Measurements from ENCODE around the gene CNR2. TPM values are rescaled to one million over a fixed set of nuclear protein-coding genes. Genes with fewer than 3 reads are reported as not detected.

CNR2 gene
- total and polyA plus RNA-seq, 3 experiments from 2014 or later: 0.18 to 5.3 (median 0.20) TPM

DNA sequence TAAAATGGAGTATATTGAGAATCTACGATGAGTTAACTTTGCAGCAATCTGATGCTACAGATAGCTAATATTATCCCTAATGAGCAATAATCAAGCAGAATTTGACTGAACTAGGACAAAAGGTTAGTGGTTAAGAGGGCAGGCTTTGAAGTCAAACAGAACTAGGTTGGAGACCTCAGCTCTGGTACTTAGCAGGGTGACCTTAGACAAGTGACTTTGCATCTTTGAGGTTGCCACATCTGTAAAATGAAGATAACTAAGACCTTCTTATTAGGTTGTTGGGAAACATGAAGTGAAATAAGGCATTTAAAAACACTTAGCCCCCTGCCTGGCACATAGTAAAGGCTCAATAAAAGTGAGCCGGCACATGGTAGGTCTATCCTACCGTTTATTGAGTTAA, 40.7 kb downstream of the CNR2 start:
- CTCF ChIA-PET: interaction anchor here (1.1 kb wide), 1 partner anchor 62 kb away, joined by 4 read pairs; no protein-coding TSS in a partner anchor
- Histone ChIP-seq H3K36me3 (ENCODE audit: insufficient read depth, low read length) (no peaks in the 10 kb centered on the region), H3K27me3 (ENCODE audit: insufficient read depth, low read length, poor library complexity, severe bottlenecking) (no peaks in the 10 kb centered on the region), H3K9me3 (ENCODE audit: low read length) (no peaks in the 10 kb centered on the region), H3K27ac (ENCODE audit: low read depth, low read length) (no peak overlapping the region), H3K4me3 (ENCODE audit: low read length) (no peak overlapping the region), H3K4me1 (ENCODE audit: insufficient read depth, low read length) (peaks cover 9% of the 10 kb centered on the region)
- DNase-seq: no peak
- peaks cover 9 to 12% (median 10%) of the 10 kb centered on the region in 3 donors for H3K4me1 Mint-ChIP-seq
- no peak overlapping the region for H3K27ac Mint-ChIP-seq
- H3K4me3 Mint-ChIP-seq: peak overlapping the region in 1 of 7 donors; percentile 24
- peaks cover 0 to 4% of the 10 kb centered on the region in 2 donors for H3K27me3 Mint-ChIP-seq
- peaks cover 3 to 6% (median 4%) of the 10 kb centered on the region in 5 donors for H3K9me3 Mint-ChIP-seq
- peaks cover 2 to 5% (median 5%) of the 10 kb centered on the region in 3 donors for H3K36me3 Mint-ChIP-seq
- POLR2A ChIA-PET: no interaction called here

DNA sequence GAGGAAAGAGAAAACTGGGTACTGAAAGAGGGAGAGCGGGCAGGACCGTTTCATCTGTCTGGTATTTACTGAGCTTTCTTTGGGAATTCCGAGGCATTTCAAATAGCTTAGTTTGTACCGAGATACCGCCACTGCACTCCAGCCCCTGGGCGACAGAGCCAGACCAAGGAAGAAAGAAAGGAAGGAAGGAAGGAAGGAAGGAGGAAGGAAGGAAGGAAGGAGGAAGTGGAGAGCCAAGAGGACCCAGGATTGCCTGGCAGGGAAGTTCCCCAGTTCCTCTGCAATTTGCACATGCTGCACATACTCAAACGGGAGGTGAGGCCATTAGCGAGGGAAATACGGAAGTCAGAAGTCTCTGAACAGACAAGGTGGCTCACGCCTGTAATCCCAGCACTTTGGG, 44.1 kb downstream of the CNR2 start:
- ChIA-PET POLR2A (no interaction called here), CTCF (interaction anchor here (0.9 to 3.8 kb wide), 7 partner anchors 43 to 97 kb away, joined by 3 to 19 read pairs (median 3); partner anchors contain the start of genes HMGCL and LYPLA2)
- Histone ChIP-seq H3K4me3 (ENCODE audit: low read length) (peak overlapping the region; percentile 40), H3K27me3 (ENCODE audit: insufficient read depth, low read length, poor library complexity, severe bottlenecking) (no peaks in the 10 kb centered on the region), H3K9me3 (ENCODE audit: low read length) (no peaks in the 10 kb centered on the region), H3K4me1 (ENCODE audit: insufficient read depth, low read length) (peaks cover 22% of the 10 kb centered on the region), H3K36me3 (ENCODE audit: insufficient read depth, low read length) (peaks cover 7% of the 10 kb centered on the region), H3K27ac (ENCODE audit: low read depth, low read length) (peak overlapping the region; percentile 54)
- H3K9me3 Mint-ChIP-seq: no peaks in the 10 kb centered on the region
- peak overlapping the region in 6 of 7 donors; percentile 82 to 87 (median 86) for H3K4me3 Mint-ChIP-seq
- H3K27me3 Mint-ChIP-seq: no peaks in the 10 kb centered on the region
- DNase-seq: no peak
- H3K4me1 Mint-ChIP-seq: peaks cover 18 to 33% (median 22%) of the 10 kb centered on the region in 3 donors
- H3K27ac Mint-ChIP-seq: peak overlapping the region in 5 of 8 donors; percentile 35 to 95 (median 88)
- peaks cover 0 to 14% (median 0%) of the 10 kb centered on the region in 3 donors for H3K36me3 Mint-ChIP-seq

DNA sequence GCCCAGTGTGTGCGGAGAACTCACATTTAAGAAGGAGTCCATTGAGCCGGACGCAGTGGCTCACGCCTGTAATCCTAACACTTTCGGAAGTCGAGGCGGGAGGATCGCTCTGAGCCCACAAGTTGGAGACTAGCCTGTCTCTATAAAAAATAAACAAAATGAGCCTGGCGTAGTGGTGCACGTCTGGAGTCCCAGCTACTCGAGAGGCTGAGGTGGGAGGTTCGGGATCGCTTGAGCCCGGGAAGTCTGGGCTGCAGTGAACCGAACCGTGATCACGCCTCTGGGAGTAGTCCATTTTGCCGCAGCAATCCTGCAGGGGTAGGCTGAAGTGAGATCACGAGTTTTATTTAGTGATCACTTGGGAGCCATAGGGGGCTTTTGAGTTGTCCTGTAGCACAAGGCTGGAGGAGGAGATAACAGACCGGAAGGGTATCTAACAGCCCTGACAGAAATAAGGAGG, 44.6 kb downstream of the CNR2 start:
- Histone ChIP-seq H3K27ac (ENCODE audit: low read depth, low read length) (peak overlapping the region; percentile 54), H3K27me3 (ENCODE audit: insufficient read depth, low read length, poor library complexity, severe bottlenecking) (no peaks in the 10 kb centered on the region), H3K36me3 (ENCODE audit: insufficient read depth, low read length) (peaks cover 7% of the 10 kb centered on the region), H3K9me3 (ENCODE audit: low read length) (no peaks in the 10 kb centered on the region), H3K4me1 (ENCODE audit: insufficient read depth, low read length) (peaks cover 22% of the 10 kb centered on the region), H3K4me3 (ENCODE audit: low read length) (peak overlapping the region; percentile 40)
- POLR2A ChIA-PET: no interaction called here
- CTCF ChIA-PET: interaction anchor here (0.9 to 3.8 kb wide), 6 partner anchors 43 to 97 kb away, joined by 3 to 19 read pairs (median 4); partner anchors contain the start of gene HMGCL
- no peaks in the 10 kb centered on the region for H3K9me3 Mint-ChIP-seq
- H3K27ac Mint-ChIP-seq: peak overlapping the region; percentile 17 to 95 (median 86)
- no peak for DNase-seq
- peaks cover 18 to 33% (median 22%) of the 10 kb centered on the region in 3 donors for H3K4me1 Mint-ChIP-seq
- peak overlapping the region; percentile 82 to 93 (median 86) for H3K4me3 Mint-ChIP-seq
- no peaks in the 10 kb centered on the region for H3K27me3 Mint-ChIP-seq
- peaks cover 0 to 15% (median 0%) of the 10 kb centered on the region in 3 donors for H3K36me3 Mint-ChIP-seq

DNA sequence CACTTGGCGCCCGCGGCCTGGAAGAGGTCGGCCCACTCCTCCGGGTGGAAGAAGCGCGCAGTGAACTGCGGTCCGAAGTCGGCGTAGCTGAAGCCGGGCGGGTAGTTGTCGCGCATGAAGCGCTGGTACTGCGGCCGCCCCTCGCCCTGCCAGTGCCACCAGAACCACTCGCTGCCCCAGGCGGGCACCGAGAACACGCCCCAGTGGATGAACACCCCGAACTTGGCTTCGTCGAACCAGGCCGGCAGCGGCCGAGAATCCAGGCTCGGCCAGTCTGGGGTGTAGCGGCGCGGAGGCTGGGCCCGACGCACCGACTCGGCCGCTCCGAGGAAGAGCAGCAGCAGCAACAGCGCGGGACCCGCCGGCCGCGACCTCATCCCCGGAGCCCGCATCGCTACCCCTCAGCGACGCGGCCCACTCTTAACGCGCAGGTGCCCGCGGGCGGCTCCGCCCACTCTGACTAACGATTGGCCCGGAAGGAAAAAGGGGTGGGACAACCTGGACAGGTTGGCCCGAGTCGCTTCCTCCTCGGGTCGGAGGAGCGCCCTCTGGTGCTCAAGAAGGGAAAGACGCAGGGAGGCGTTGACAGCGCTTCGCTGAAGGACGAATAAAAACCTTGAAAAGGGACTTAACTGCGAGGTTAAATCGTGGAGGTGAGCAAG, 45.1 kb downstream of the CNR2 start, which contains the start of gene FUCA1:
Gene FUCA1 (minus strand): TSS at position 396 of the 662 bp plus-strand sequence. CDS start 4 bp downstream, at position 392.
- POLR2A ChIA-PET: interaction anchor here (0.5 kb wide), 1 partner anchor 52 kb away, joined by 3 read pairs; no protein-coding TSS in a partner anchor
- peak within 1 kb of the TSS; percentile 42 to 95 (median 86) for H3K27ac Mint-ChIP-seq

DNA sequence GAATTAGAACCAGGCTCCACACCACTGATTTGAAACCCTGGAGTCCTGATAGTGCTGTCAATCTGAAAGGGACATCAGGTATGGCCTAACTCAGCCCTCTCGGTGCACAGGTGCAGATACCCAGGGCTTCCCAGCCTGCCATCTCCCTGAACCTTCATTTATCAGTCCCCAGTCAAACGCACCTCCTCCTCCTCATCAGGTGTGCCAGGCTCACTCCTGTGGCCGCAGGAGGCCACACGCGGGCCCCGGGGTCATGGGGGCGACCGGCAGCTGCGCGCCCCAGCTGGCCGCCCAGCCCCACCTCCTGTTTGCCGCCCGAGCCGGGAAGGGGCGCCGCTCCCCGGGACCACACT, 45.6 kb downstream of the CNR2 start:
- no peaks in the 10 kb centered on the region for H3K9me3 Mint-ChIP-seq
- DNase-seq: no peak
- Histone ChIP-seq H3K4me3 (ENCODE audit: low read length) (peak overlapping the region; percentile 61), H3K27ac (ENCODE audit: low read depth, low read length) (peak overlapping the region; percentile 54), H3K9me3 (ENCODE audit: low read length) (no peaks in the 10 kb centered on the region), H3K36me3 (ENCODE audit: insufficient read depth, low read length) (peaks cover 9% of the 10 kb centered on the region), H3K27me3 (ENCODE audit: insufficient read depth, low read length, poor library complexity, severe bottlenecking) (no peaks in the 10 kb centered on the region), H3K4me1 (ENCODE audit: insufficient read depth, low read length) (peaks cover 22% of the 10 kb centered on the region)
- H3K27ac Mint-ChIP-seq: peak overlapping the region in 6 of 8 donors; percentile 19 to 90 (median 76)
- peaks cover 18 to 33% (median 22%) of the 10 kb centered on the region in 3 donors for H3K4me1 Mint-ChIP-seq
- H3K27me3 Mint-ChIP-seq: no peaks in the 10 kb centered on the region
- ChIA-PET CTCF (interaction anchor here (1.0 to 3.8 kb wide), 3 partner anchors 57 to 96 kb away, joined by 3 to 19 read pairs (median 5); no protein-coding TSS in a partner anchor), POLR2A (no interaction called here)
- peak overlapping the region; percentile 82 to 93 (median 86) for H3K4me3 Mint-ChIP-seq
- peaks cover 0 to 22% (median 3%) of the 10 kb centered on the region in 3 donors for H3K36me3 Mint-ChIP-seq

More for the DNA sequence above, 45.1 kb downstream of the CNR2 start, which contains the start of gene FUCA1:
- DNase-seq: peak; percentile 95 to 98 (median 95)
- Histone ChIP-seq H3K4me3 (ENCODE audit: low read length) (peak within 1 kb of the TSS; percentile 61), H3K27me3 (ENCODE audit: insufficient read depth, low read length, poor library complexity, severe bottlenecking) (no peaks in the 10 kb centered on the region), H3K36me3 (ENCODE audit: insufficient read depth, low read length) (peaks cover 7% of the 10 kb centered on the region), H3K4me1 (ENCODE audit: insufficient read depth, low read length) (peaks cover 22% of the 10 kb centered on the region), H3K9me3 (ENCODE audit: low read length) (no peaks in the 10 kb centered on the region), H3K27ac (ENCODE audit: low read depth, low read length) (peak within 1 kb of the TSS; percentile 54)
- Mint-ChIP-seq H3K9me3 (no peaks in the 10 kb centered on the region), H3K27me3 (no peaks in the 10 kb centered on the region), H3K4me1 (peaks cover 18 to 33% (median 22%) of the 10 kb centered on the region in 3 donors), H3K36me3 (peaks cover 0 to 17% (median 0%) of the 10 kb centered on the region in 3 donors), H3K4me3 (peak within 1 kb of the TSS; percentile 82 to 93 (median 86))
- CTCF ChIA-PET: interaction anchor here (1.0 to 3.8 kb wide), 4 partner anchors 57 to 97 kb away, joined by 3 to 19 read pairs (median 8); no protein-coding TSS in a partner anchor

DNA sequence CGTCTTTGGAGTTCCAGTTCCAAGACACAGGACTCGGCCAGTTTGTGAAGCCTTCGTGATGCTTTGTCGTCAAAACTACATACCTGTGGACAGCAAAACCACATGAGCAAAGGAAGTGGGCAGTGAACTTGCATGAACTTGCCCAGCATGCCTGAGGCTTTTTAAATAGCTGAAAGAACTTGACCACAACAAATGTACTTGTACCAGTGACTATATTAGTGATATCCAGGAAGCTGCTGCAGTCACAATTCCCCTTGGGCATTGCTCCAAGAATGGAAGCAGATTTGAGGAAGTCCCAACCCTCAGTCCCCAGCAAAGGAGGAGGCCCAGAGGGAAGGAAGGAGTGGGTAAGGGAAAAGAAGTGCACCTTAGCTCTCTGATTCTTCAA, 47.6 kb downstream of the CNR2 start:
- DNase-seq: no peak
- Histone ChIP-seq H3K27ac (ENCODE audit: low read depth, low read length) (no peak overlapping the region), H3K36me3 (ENCODE audit: insufficient read depth, low read length) (peaks cover 11% of the 10 kb centered on the region), H3K4me3 (ENCODE audit: low read length) (no peak overlapping the region), H3K9me3 (ENCODE audit: low read length) (no peaks in the 10 kb centered on the region), H3K4me1 (ENCODE audit: insufficient read depth, low read length) (peaks cover 22% of the 10 kb centered on the region), H3K27me3 (ENCODE audit: insufficient read depth, low read length, poor library complexity, severe bottlenecking) (no peaks in the 10 kb centered on the region)
- Mint-ChIP-seq H3K27me3 (no peaks in the 10 kb centered on the region), H3K4me1 (peaks cover 18 to 33% (median 22%) of the 10 kb centered on the region in 3 donors), H3K27ac (no peak overlapping the region), H3K9me3 (no peaks in the 10 kb centered on the region), H3K4me3 (peak overlapping the region in 3 of 7 donors; percentile 57 to 86 (median 59)), H3K36me3 (peaks cover 5 to 35% (median 6%) of the 10 kb centered on the region in 3 donors)
- POLR2A ChIA-PET: interaction anchor here (0.9 kb wide), 1 partner anchor 19 kb away, joined by 4 read pairs; no protein-coding TSS in a partner anchor
- CTCF ChIA-PET: interaction anchor here (1.4 kb wide), 1 partner anchor 56 kb away, joined by 4 read pairs; no protein-coding TSS in a partner anchor

DNA sequence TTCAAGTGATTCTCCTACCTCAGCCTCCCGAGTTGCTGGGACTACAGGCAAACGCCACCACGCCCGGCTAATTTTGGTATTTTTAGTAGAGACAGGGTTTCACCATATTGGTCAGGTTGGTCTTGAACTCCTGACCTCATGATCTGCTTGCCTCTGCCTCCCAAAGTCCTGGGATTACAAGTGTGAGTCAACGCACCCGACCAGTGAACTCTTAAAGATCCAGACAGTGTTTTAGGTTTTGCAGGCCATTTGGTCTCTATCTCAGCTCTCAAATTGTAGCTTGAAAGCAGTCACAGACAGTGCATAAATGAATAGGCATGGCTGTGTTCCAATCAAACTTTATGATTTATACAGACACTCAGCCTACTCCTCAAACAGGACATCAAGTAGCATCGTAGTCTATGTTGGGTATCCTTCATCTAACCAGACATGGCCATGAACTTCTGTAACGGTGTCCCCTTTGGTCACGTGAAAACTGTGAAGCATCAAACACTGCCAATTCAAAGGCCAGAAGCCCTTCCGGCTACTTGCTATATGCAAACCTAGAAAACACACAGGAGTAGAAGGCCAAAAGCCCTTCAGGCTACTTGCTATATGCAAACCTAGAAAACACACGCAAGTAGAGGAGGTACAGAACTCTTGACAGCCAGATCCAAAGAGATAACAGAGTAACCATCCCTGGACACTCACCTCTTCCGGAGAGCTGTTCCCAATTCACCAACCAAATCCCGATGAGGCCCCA, 48.2 kb downstream of the CNR2 start:
- no peak for DNase-seq
- no peak overlapping the region for H3K27ac Mint-ChIP-seq
- H3K4me1 Mint-ChIP-seq: peaks cover 18 to 33% (median 22%) of the 10 kb centered on the region in 3 donors
- POLR2A ChIA-PET: interaction anchor here (0.9 kb wide), 1 partner anchor 19 kb away, joined by 4 read pairs; no protein-coding TSS in a partner anchor
- Histone ChIP-seq H3K9me3 (ENCODE audit: low read length) (no peaks in the 10 kb centered on the region), H3K27me3 (ENCODE audit: insufficient read depth, low read length, poor library complexity, severe bottlenecking) (no peaks in the 10 kb centered on the region), H3K36me3 (ENCODE audit: insufficient read depth, low read length) (peaks cover 11% of the 10 kb centered on the region), H3K4me1 (ENCODE audit: insufficient read depth, low read length) (peaks cover 22% of the 10 kb centered on the region), H3K27ac (ENCODE audit: low read depth, low read length) (no peak overlapping the region), H3K4me3 (ENCODE audit: low read length) (no peak overlapping the region)
- no peaks in the 10 kb centered on the region for H3K9me3 Mint-ChIP-seq
- CTCF ChIA-PET: interaction anchor here (1.4 kb wide), 1 partner anchor 55 kb away, joined by 4 read pairs; no protein-coding TSS in a partner anchor
- H3K36me3 Mint-ChIP-seq: peaks cover 5 to 36% (median 6%) of the 10 kb centered on the region in 3 donors
- no peaks in the 10 kb centered on the region for H3K27me3 Mint-ChIP-seq
- peak overlapping the region in 2 of 7 donors; percentile 23 to 86 for H3K4me3 Mint-ChIP-seq

All from CD8-positive, alpha-beta memory T cell (primary cell).